HCT116 (cell line): ENCODE results near the gene TSPAN15. TPM values are rescaled to one million over a fixed set of nuclear protein-coding genes. Genes with fewer than 3 reads are reported as not detected.

ENCODE experiments used
- ATAC-seq: fragments of 200-7000 bp; cut with Tn5 transposase; 2 replicates; pipeline ENCODE4 v1.9.1; 2020; ENCODE audit warnings: mild to moderate bottlenecking, moderate library complexity
- BruUV-seq: library from RNA; stranded (reverse); fragments of 400-500 nt; replicated peaks from 2 replicates; lab custom pipeline; 2021; lab: Mats Ljungman, UMichigan
- CTCF ChIA-PET: fragments of 300-600 bp; sonication (Branson Sonifier 250); formaldehyde crosslinking; loops from one replicate; lab custom pipeline; 2021; ENCODE audit warnings: antibody characterized with exemption; lab: Charles Lee
- POLR2A ChIA-PET: fragments of 300-600, 350-600 bp; sonication (Branson Sonifier 250); formaldehyde crosslinking; loops from one replicate; lab custom pipeline; 2021; ENCODE audit warnings: antibody characterized with exemption; lab: Charles Lee
- RAD21 ChIA-PET, 2 experiments: fragments of 300-600 bp; sonication (Branson Sonifier 250); formaldehyde crosslinking; loops; one replicate each; lab custom pipeline; 2023; ENCODE audit warnings: low total read pairs in 2 of 2; ENCODE audit not compliant: uncharacterized antibody in 2 of 2, unreplicated experiment in 2 of 2, low non-redundant PET in 1 of 2; lab: Charles Lee
- DNase-seq: peaks from one replicate; pipeline ENCODE4 v3.0.0-alpha.2; 2010; ENCODE audit warnings: low read depth, low spot score
- H2AFZ ChIP-seq: fragments of 200-600 bp; shearing (Covaris generic), sonication (generic); 2 replicates; pipeline ENCODE4 v1.6.1; 2017; ENCODE audit warnings: low read depth, mixed run types, mixed read lengths, antibody characterized with exemption, low read length; ENCODE audit not compliant: poor library complexity, severe bottlenecking
- H3K27ac ChIP-seq: 2 replicates; pipeline ENCODE4 v1.5.1; 2012; ENCODE audit warnings: low read depth, low read length
- H3K27me3 ChIP-seq: fragments of 200-600 bp; sonication (generic); 2 replicates; pipeline ENCODE4 v1.6.1; 2016; ENCODE audit warnings: mixed run types, low read length, mixed read lengths; ENCODE audit not compliant: insufficient read depth
- H3K36me3 ChIP-seq, 2 experiments: fragments of 200-500 bp in 1 of 2; fragments of 200-600 bp in 1 of 2; sonication (Bioruptor generic) in 1 of 2; sonication (generic) in 1 of 2; 2 replicates each; pipeline versions ENCODE4 v1.5.1 to v1.6.1; 2014 to 2016; ENCODE audit warnings: low read length in 2 of 2, inconsistent platforms in 1 of 2, mixed read lengths in 1 of 2, mixed run types in 1 of 2; ENCODE audit not compliant: insufficient read depth in 2 of 2, control insufficient read depth in 1 of 2
- H3K4me1 ChIP-seq, 2 experiments: fragments of 200-600 bp in 1 of 2; sonication (generic) in 1 of 2; 2 replicates each; pipeline versions ENCODE4 v1.5.1 to v1.6.1; 2012 to 2017; ENCODE audit warnings: low read length in 2 of 2, inconsistent platforms in 1 of 2, mild to moderate bottlenecking in 1 of 2, mixed read lengths in 1 of 2, mixed run types in 1 of 2, moderate library complexity in 1 of 2; ENCODE audit not compliant: insufficient read depth in 2 of 2, control insufficient read depth in 1 of 2
- H3K4me2 ChIP-seq: fragments of 200-600 bp; sonication (generic); 2 replicates; pipeline ENCODE4 v1.6.1; 2017; ENCODE audit warnings: mixed run types, low read length, mixed read lengths
- H3K4me3 ChIP-seq, 2 experiments: fragments of 200-600 bp in 1 of 2; sonication (generic) in 1 of 2; replicated peaks in 1 of 2; 2 replicates each; pipeline ENCODE4 v1.5.1; 2011 to 2016; ENCODE audit warnings: low read length in 2 of 2, control low read depth in 1 of 2, low read depth in 1 of 2, mild to moderate bottlenecking in 1 of 2, mixed read lengths in 1 of 2, mixed run types in 1 of 2
- H3K79me2 ChIP-seq: fragments of 200-600 bp; sonication (generic); 2 replicates; pipeline ENCODE4 v1.6.1; 2017; ENCODE audit warnings: mild to moderate bottlenecking, mixed run types, low read length, moderate library complexity, mixed read lengths; ENCODE audit not compliant: insufficient read depth
- H3K9ac ChIP-seq: fragments of 200-600 bp; sonication (generic); 2 replicates; pipeline ENCODE4 v1.6.1; 2016; ENCODE audit warnings: low read length, mixed read lengths
- H3K9me2 ChIP-seq: fragments of 200-600 bp; sonication (generic), shearing (Covaris generic); 2 replicates; pipeline ENCODE4 v1.6.1; 2017; ENCODE audit warnings: mixed run types, mild to moderate bottlenecking, moderate library complexity; ENCODE audit not compliant: insufficient read depth
- H3K9me3 ChIP-seq, 2 experiments: fragments of 200-500 bp in 1 of 2; fragments of 200-600 bp in 1 of 2; sonication (Bioruptor generic) in 1 of 2; sonication (generic) in 1 of 2; 2 replicates each; pipeline ENCODE4 v1.6.1; 2014 to 2017; ENCODE audit warnings: low read length in 2 of 2, mixed read lengths in 2 of 2, inconsistent platforms in 1 of 2, low read depth in 1 of 2, mild to moderate bottlenecking in 1 of 2, mixed run types in 1 of 2, moderate library complexity in 1 of 2; ENCODE audit not compliant: control insufficient read depth in 1 of 2, insufficient read depth in 1 of 2
- H4K20me1 ChIP-seq: fragments of 200-600 bp; sonication (generic), shearing (Covaris generic); 2 replicates; pipeline ENCODE4 v1.6.1; 2017; ENCODE audit warnings: mixed run types, mild to moderate bottlenecking, moderate library complexity; ENCODE audit not compliant: insufficient read depth
- EZH2phosphoT487 ChIP-seq: fragments of 200-600 bp; IDR thresholded peaks from 2 replicates; pipeline ENCODE4 v1.6.1; 2018; ENCODE audit warnings: antibody characterized with exemption, borderline replicate concordance
- SIN3A ChIP-seq: IDR thresholded peaks from 2 replicates; pipeline ENCODE4 v1.6.1; 2012; ENCODE audit warnings: low read depth
- SRF ChIP-seq: IDR thresholded peaks from 2 replicates; pipeline ENCODE4 v1.6.1; 2012; ENCODE audit warnings: low read depth
- intact Hi-C: fragments of 100-400 bp; cut with micrococcal nuclease; formaldehyde crosslinking; loops from 2 replicates; pipeline ENCODE4 v1.10.0; 2022
- total RNA-seq: library from RNA; stranded (reverse); gene quantifications from one replicate; pipeline ENCODE4 v1.2.1, GENCODE V29; 2021; ENCODE audit not compliant: unreplicated experiment

TSPAN15 gene
- total RNA-seq, 1 experiment from 2014 or later, result 16.0 TPM

- H3K27me3 ChIP-seq, result no peaks in the 10 kb centered on the region
- DNase-seq, result no peak
- TF ChIP-seq EZH2phosphoT487 (no peak), SRF (no peak)
- no peak for ATAC-seq
- intact Hi-C loops, result no loop called here
- H2AFZ ChIP-seq, result no peak overlapping the region
- RAD21 ChIA-PET, result no interaction called here
- H3K9me3 ChIP-seq, result peaks cover 9 to 14% of the 10 kb centered on the region in 2 experiments; a peak in 2 of 4 replicates
- no peaks in the 10 kb centered on the region for H4K20me1 ChIP-seq
- POLR2A ChIA-PET, result no interaction called here
- no peak overlapping the region for H3K27ac ChIP-seq
- CTCF ChIA-PET, result no interaction called here
- H3K36me3 ChIP-seq, result no peaks in the 10 kb centered on the region
- H3K4me3 ChIP-seq, result no peak overlapping the region
- no TSS peak for BruUV-seq
- no peaks in the 10 kb centered on the region for H3K4me1 ChIP-seq
- H3K9ac ChIP-seq, result no peak overlapping the region
- no peaks in the 10 kb centered on the region for H3K79me2 ChIP-seq
- no peak overlapping the region for H3K4me2 ChIP-seq
- no peaks in the 10 kb centered on the region for H3K9me2 ChIP-seq
These were observed 102.1 kb downstream of the TSPAN15 start for GRCh38 chr10:69553328-69553727.

DNA sequence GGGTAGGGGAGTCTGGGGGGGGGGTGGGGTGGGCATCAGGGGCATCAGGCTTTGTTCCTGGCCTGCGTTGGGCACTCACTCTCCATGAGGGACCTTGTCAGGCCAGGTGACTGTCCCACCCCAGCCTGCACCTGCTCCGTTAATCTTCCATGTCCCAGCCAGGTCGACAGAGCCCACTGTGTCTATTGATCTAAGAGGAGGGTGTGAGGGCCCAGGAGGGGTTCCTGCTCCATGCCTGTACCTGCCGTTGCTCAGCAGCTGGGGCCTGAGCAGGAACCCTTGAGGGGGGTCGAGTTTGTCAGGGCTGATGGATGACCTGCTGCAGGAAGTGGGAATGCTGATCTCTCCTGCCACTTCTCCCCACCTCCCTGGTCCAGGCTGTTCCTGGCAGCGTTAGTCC, 103.3 kb downstream of the TSPAN15 start:
- no peak overlapping the region for H3K4me2 ChIP-seq
- peaks cover 2 to 5% of the 10 kb centered on the region in 2 experiments; a peak in 2 of 4 replicates for H3K9me3 ChIP-seq
- DNase-seq (no peak), ATAC-seq (no peak)
- no peak overlapping the region for H2AFZ ChIP-seq
- POLR2A ChIA-PET, result no interaction called here
- no peak for TF ChIP-seq SIN3A
- H3K9ac ChIP-seq, result no peak overlapping the region
- no peaks in the 10 kb centered on the region for H3K27me3 ChIP-seq
- CTCF ChIA-PET, result no interaction called here
- BruUV-seq, result no TSS peak
- no peaks in the 10 kb centered on the region for H3K36me3 ChIP-seq
- RAD21 ChIA-PET, result no interaction called here
- no peak overlapping the region for H3K4me3 ChIP-seq
- H3K9me2 ChIP-seq, result no peaks in the 10 kb centered on the region
- no peaks in the 10 kb centered on the region for H3K4me1 ChIP-seq
- no peaks in the 10 kb centered on the region for H4K20me1 ChIP-seq
- intact Hi-C loops, result no loop called here
- H3K27ac ChIP-seq, result no peak overlapping the region
- H3K79me2 ChIP-seq, result no peaks in the 10 kb centered on the region

Other genes with a start within 250 kb of the TSPAN15 start
- 1.7 TPM for gene HKDC1, start 231.1 kb upstream of the TSPAN15 start, total RNA-seq
- 50.3 TPM for gene HK1, start 173.0 kb upstream of the TSPAN15 start, total RNA-seq
- not detected for gene TACR2, start 34.5 kb upstream of the TSPAN15 start, total RNA-seq
- gene NEUROG3, start 122.0 kb downstream of the TSPAN15 start, total RNA-seq, result not detected
- 18.0 TPM for gene FAM241B, start 178.8 kb downstream of the TSPAN15 start, total RNA-seq